ENCODE measurements around the gene DEFB131B. TPM values are rescaled to one million over a fixed set of nuclear protein-coding genes. Genes with fewer than 3 reads are reported as not detected.
"Not testable (repeated sequence)": the region's sequence is repeated elsewhere in the genome, so short reads cannot be mapped to it uniquely, and the experiment has no call there.

DEFB131B gene
- not detected for total RNA-seq

DNA sequence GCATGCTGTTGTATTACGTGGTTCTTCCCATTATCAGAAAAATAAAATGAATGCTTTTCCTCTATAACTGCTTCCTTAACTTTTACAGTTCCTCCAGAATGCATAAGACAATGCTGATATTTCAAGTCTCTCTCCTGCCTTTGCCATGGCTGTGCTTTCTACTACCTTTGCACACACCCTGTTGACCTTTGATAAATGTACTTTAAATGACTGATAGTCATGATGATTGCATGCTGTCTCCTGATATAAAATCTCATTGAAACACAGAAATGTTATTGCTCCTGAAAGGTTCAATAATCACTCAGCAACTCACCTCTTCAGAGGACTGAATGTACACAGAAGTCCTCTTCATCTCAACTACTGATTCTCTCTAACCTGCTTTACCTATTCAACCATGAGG is at the start of gene DEFB131B:
TSS of gene DEFB131B (plus strand) at position 395 of the 400 bp plus-strand sequence. CDS start at position 395, 0 bp downstream.
- peaks cover 29% of the 10 kb centered on the region for H3K36me3 Mint-ChIP-seq (ENCODE audit: low read depth)
- H3K27me3 Mint-ChIP-seq (ENCODE audit: low read depth); DNase-seq; H3K4me1 Mint-ChIP-seq (ENCODE audit: low read depth); CTCF ChIA-PET; H3K4me3 Mint-ChIP-seq; H3K9me3 Mint-ChIP-seq; intact Hi-C loops (cut with micrococcal nuclease); H3K27ac Mint-ChIP-seq: not testable (repeated sequence)

DNA sequence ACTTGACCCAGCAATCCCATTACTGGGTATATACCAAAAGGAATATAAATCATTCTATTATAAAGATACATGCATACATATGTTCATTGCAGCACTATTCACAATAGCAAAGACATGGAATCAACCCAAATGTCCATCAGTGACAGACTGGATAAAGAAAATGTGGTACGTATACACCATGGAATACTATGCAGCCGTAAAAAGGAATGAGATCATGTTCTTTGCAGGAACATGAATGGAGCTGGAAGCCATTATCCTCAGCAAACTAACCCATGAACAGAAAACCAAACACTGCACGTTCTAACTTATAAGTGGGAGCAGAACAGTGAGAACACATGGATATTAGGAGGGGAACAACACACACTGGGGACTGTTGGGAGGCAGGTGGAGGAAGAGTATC is 49.0 kb upstream of the DEFB131B start:
- H3K27ac Mint-ChIP-seq; H3K9me3 Mint-ChIP-seq; H3K4me1 Mint-ChIP-seq (ENCODE audit: low read depth); H3K27me3 Mint-ChIP-seq (ENCODE audit: low read depth); H3K4me3 Mint-ChIP-seq; H3K36me3 Mint-ChIP-seq (ENCODE audit: low read depth); DNase-seq; CTCF ChIA-PET; intact Hi-C loops (cut with micrococcal nuclease): not testable (repeated sequence)

- H3K9me3 Mint-ChIP-seq; H3K27me3 Mint-ChIP-seq (ENCODE audit: low read depth); H3K4me1 Mint-ChIP-seq (ENCODE audit: low read depth); H3K27ac Mint-ChIP-seq; intact Hi-C loops (cut with micrococcal nuclease); CTCF ChIA-PET; DNase-seq; H3K36me3 Mint-ChIP-seq (ENCODE audit: low read depth); H3K4me3 Mint-ChIP-seq: not testable (repeated sequence)
Measured at GRCh38 chr11:71829686-71830085, 48.6 kb upstream of the DEFB131B start.

DNA sequence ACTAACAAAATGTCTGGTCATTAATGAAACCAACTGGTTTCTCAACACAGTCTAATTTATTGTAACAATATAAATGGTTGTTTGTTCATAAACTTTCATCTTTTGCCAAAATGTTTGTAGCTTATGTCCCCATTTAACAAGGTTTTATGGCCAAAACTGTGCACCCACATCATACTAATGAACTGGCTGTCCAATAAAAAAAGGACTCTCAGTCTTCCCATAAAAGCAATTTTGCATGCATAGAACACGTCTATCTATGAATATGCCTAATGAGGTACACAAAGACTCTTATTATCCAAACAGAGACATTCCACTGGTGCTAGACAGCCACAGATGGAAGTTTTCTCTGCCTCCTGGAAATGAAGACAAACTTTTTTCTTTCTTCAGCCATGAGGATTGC is 45.4 kb upstream of the DEFB131B start, which contains the start of gene DEFB108B:
TSS of gene DEFB108B (plus strand) at position 390 of the 400 bp plus-strand sequence. CDS start at position 390, 0 bp downstream.
- DNase-seq; H3K9me3 Mint-ChIP-seq; intact Hi-C loops (cut with micrococcal nuclease); CTCF ChIA-PET; H3K36me3 Mint-ChIP-seq (ENCODE audit: low read depth); H3K27ac Mint-ChIP-seq; H3K4me3 Mint-ChIP-seq; H3K4me1 Mint-ChIP-seq (ENCODE audit: low read depth); H3K27me3 Mint-ChIP-seq (ENCODE audit: low read depth): not testable (repeated sequence)

GRCh38 chr11:71842720-71843119 is 35.5 kb upstream of the DEFB131B start:
- H3K36me3 Mint-ChIP-seq (ENCODE audit: low read depth); H3K27me3 Mint-ChIP-seq (ENCODE audit: low read depth); CTCF ChIA-PET; intact Hi-C loops (cut with micrococcal nuclease); H3K9me3 Mint-ChIP-seq; H3K4me1 Mint-ChIP-seq (ENCODE audit: low read depth); DNase-seq; H3K4me3 Mint-ChIP-seq; H3K27ac Mint-ChIP-seq: not testable (repeated sequence)

GRCh38 chr11:71843355-71843754 is 34.9 kb upstream of the DEFB131B start:
- H3K27me3 Mint-ChIP-seq (ENCODE audit: low read depth); H3K4me3 Mint-ChIP-seq; intact Hi-C loops (cut with micrococcal nuclease); DNase-seq; H3K36me3 Mint-ChIP-seq (ENCODE audit: low read depth); H3K9me3 Mint-ChIP-seq; H3K27ac Mint-ChIP-seq; H3K4me1 Mint-ChIP-seq (ENCODE audit: low read depth): not testable (repeated sequence)
- CTCF ChIA-PET = interaction anchor here (0.6 kb wide), 1 partner anchor 430 kb away, joined by 5 read pairs; no protein-coding TSS in a partner anchor

GRCh38 chr11:71843858-71844257 is 34.4 kb upstream of the DEFB131B start:
- CTCF ChIA-PET = no interaction called here
- Mint-ChIP-seq H3K9me3 (peaks cover 2% of the 10 kb centered on the region), H3K27me3 (ENCODE audit: low read depth) (no peaks in the 10 kb centered on the region), H3K4me3 (no peak overlapping the region), H3K4me1 (ENCODE audit: low read depth) (no peaks in the 10 kb centered on the region), H3K27ac (no peak overlapping the region), H3K36me3 (ENCODE audit: low read depth) (peaks cover 3% of the 10 kb centered on the region)
- no peak for DNase-seq
- intact Hi-C loops (cut with micrococcal nuclease) = no loop called here

DNA sequence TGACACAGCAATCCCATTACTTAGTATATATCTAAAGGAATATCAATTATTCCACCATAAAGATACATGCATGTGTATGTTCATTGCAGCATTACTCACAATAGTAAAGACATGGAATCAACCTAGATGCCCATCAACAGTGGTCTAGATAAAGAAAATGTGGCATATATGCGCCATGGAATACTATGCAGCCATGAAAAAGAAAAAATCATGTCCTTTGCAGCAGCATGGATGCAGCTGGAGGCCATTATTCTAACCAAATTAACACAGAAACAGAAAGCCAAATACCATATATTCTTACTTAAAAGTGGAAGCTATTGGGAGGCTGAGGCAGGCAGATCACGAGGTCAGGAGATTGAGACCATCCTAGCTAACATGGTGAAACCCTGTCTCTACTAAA is 24.4 kb upstream of the DEFB131B start:
- CTCF ChIA-PET; H3K4me3 Mint-ChIP-seq; intact Hi-C loops (cut with micrococcal nuclease); H3K9me3 Mint-ChIP-seq; H3K4me1 Mint-ChIP-seq (ENCODE audit: low read depth); H3K27me3 Mint-ChIP-seq (ENCODE audit: low read depth); H3K27ac Mint-ChIP-seq; DNase-seq: not testable (repeated sequence)
- peaks cover 15% of the 10 kb centered on the region for H3K36me3 Mint-ChIP-seq (ENCODE audit: low read depth)

DNA sequence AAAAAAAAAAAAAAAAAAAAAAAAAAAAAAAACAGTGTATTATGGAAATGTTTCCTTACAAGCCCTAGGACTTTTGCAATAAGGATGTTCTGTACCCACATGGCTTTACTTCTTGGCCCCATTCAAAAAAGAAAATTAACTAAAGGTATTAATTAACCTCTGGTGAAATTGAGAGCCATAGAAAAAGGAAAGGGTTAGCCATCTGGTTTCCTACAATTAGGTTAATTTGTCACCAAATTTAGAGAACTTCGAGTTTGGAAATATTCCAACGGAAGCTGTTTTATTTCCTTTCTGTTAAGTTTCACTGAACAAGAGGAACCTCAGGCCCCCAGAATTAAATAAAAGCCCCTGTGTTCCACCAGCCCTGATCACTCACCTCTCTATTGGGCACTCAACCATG is 22.4 kb upstream of the DEFB131B start:
- H3K9me3 Mint-ChIP-seq; intact Hi-C loops (cut with micrococcal nuclease); H3K27ac Mint-ChIP-seq; DNase-seq; H3K27me3 Mint-ChIP-seq (ENCODE audit: low read depth); CTCF ChIA-PET; H3K4me1 Mint-ChIP-seq (ENCODE audit: low read depth); H3K4me3 Mint-ChIP-seq: not testable (repeated sequence)
- H3K36me3 Mint-ChIP-seq (ENCODE audit: low read depth) = peaks cover 10% of the 10 kb centered on the region

- H3K27ac Mint-ChIP-seq; H3K9me3 Mint-ChIP-seq; intact Hi-C loops (cut with micrococcal nuclease); H3K36me3 Mint-ChIP-seq (ENCODE audit: low read depth); H3K27me3 Mint-ChIP-seq (ENCODE audit: low read depth); CTCF ChIA-PET; H3K4me1 Mint-ChIP-seq (ENCODE audit: low read depth); DNase-seq; H3K4me3 Mint-ChIP-seq: not testable (repeated sequence)
Measured at GRCh38 chr11:71860835-71861234, 17.4 kb upstream of the DEFB131B start.

- DNase-seq = peak; percentile 43
- H3K36me3 Mint-ChIP-seq (ENCODE audit: low read depth); intact Hi-C loops (cut with micrococcal nuclease); H3K27ac Mint-ChIP-seq; H3K9me3 Mint-ChIP-seq; H3K27me3 Mint-ChIP-seq (ENCODE audit: low read depth); H3K4me3 Mint-ChIP-seq; H3K4me1 Mint-ChIP-seq (ENCODE audit: low read depth): not testable (repeated sequence)
- CTCF ChIA-PET = interaction anchor here (0.7 to 1.0 kb wide), 3 partner anchors 51 to 93 kb away, joined by 3 read pairs; no protein-coding TSS in a partner anchor
Measured at GRCh38 chr11:71863978-71864627, 14.2 kb upstream of the DEFB131B start.

- intact Hi-C loops (cut with micrococcal nuclease); DNase-seq; H3K9me3 Mint-ChIP-seq; H3K27ac Mint-ChIP-seq; CTCF ChIA-PET; H3K4me1 Mint-ChIP-seq (ENCODE audit: low read depth); H3K36me3 Mint-ChIP-seq (ENCODE audit: low read depth); H3K4me3 Mint-ChIP-seq; H3K27me3 Mint-ChIP-seq (ENCODE audit: low read depth): not testable (repeated sequence)
Measured at GRCh38 chr11:71867209-71867608, 11.0 kb upstream of the DEFB131B start.

GRCh38 chr11:71869931-71870330 is 8.3 kb upstream of the DEFB131B start:
- H3K4me3 Mint-ChIP-seq; H3K4me1 Mint-ChIP-seq (ENCODE audit: low read depth); intact Hi-C loops (cut with micrococcal nuclease); CTCF ChIA-PET; H3K27me3 Mint-ChIP-seq (ENCODE audit: low read depth); H3K9me3 Mint-ChIP-seq: not testable (repeated sequence)
- H3K36me3 Mint-ChIP-seq (ENCODE audit: low read depth) = peaks cover 10% of the 10 kb centered on the region
- H3K27ac Mint-ChIP-seq = peak overlapping the region; percentile 36
- peak; percentile 28 for DNase-seq

Data from activated naive CD4-positive, alpha-beta T cell treated with anti-CD3 and anti-CD28 coated beads for 36 hours (primary cell).